Epithelial cell of proximal tubule (primary cell): ENCODE measurements around the gene TMEM114. TPM values are rescaled to one million over a fixed set of nuclear protein-coding genes. Genes with fewer than 3 reads are reported as not detected.

Source experiments
- DNase-seq: peaks from one replicate; pipeline ENCODE4 v3.0.0-alpha.2; 2011; ENCODE audit warnings: low read depth
- H3K4me3 ChIP-seq: 2 replicates; pipeline ENCODE4 v1.5.1; 2011; ENCODE audit warnings: low read depth, mild to moderate bottlenecking, low read length
- CTCF ChIP-seq: conservative IDR thresholded peaks from 2 replicates; pipeline ENCODE4 v1.5.1; 2012; ENCODE audit warnings: low read depth, mild to moderate bottlenecking, low read length
- total RNA-seq: library from RNA; depleted of rRNA; stranded (reverse); fragments of >200 nt; gene quantifications from 2 replicates; pipeline ENCODE4 v1.2.3, GENCODE V29; 2015

TMEM114 gene
- total RNA-seq, 1 donor from 2014 or later, result not detected

DNA sequence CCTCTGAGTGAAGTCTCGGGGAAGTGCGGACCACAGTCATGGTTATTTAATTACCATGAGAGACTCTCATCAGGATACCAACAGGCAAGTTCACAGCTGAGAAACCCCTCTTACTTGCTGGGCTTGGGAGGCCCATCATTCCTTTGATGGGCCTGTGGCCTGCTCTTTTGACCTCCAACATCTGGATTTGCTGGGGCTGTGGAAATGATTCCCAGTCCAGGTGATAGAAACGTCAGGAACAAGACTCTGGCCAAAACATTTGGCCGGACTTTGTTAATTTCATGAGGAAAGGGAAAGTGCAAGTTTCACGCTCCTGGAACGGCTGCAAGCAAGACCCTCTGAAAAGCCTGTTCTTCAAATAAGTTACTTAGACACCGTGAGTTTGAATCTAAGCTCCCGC, 42.5 kb downstream of the TMEM114 start:
- no peak for TF ChIP-seq CTCF
- no peak for DNase-seq
- no peak overlapping the region for H3K4me3 ChIP-seq

- no peak for TF ChIP-seq CTCF
- DNase-seq, result no peak
- H3K4me3 ChIP-seq, result no peak overlapping the region
Observed at GRCh38 chr16:8544406-8544805, 45.9 kb downstream of the TMEM114 start.

DNA sequence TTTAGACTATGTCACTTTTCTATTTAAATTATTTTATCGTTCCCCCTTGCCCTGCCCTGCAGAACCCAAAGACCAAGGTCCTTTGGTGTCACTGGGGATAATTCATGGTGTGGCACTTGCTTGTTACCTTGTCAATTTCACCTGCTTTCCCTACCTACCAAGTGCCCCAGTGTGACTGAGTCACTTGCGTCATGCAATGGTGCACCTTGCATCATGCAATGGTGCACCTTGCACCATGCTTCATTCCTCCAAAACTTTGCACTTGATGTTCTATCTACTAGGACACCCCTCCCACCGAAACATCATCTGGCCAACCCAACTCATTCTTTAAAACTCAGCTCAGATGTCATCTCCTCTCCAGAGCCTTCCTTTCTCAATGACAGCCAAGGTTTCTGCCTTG, 47.1 kb downstream of the TMEM114 start:
- TF ChIP-seq CTCF, result no peak
- no peak for DNase-seq
- H3K4me3 ChIP-seq, result no peak overlapping the region

GRCh38 chr16:8542393-8542792, 47.9 kb downstream of the TMEM114 start:
- no peak overlapping the region for H3K4me3 ChIP-seq
- no peak for DNase-seq
- no peak for TF ChIP-seq CTCF

DNA sequence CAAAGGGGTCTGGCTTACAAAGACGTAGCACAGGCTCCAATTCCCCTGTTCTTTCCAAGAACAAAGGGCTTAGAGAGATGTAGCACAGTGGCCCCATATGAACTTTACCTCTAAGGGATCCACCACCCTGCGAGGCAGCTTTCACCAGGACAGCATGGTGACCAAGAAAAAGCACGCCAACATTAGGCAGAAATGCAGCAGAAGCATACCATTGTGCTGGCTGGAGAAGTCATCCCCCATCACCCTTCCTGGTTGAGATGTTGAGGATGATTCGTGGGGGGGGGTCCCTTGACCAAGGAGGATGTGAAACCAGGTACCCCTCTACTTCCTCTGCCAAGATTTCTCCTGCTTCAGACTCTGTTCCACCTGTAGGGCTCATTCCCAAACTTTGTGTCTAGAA, 48.4 kb downstream of the TMEM114 start:
- H3K4me3 ChIP-seq, result no peak overlapping the region
- no peak for TF ChIP-seq CTCF

GRCh38 chr16:8537691-8538342, 52.5 kb downstream of the TMEM114 start:
- no peak for TF ChIP-seq CTCF
- no peak for DNase-seq

More for the DNA sequence above, 48.4 kb downstream of the TMEM114 start:
- DNase-seq, result no peak

DNA sequence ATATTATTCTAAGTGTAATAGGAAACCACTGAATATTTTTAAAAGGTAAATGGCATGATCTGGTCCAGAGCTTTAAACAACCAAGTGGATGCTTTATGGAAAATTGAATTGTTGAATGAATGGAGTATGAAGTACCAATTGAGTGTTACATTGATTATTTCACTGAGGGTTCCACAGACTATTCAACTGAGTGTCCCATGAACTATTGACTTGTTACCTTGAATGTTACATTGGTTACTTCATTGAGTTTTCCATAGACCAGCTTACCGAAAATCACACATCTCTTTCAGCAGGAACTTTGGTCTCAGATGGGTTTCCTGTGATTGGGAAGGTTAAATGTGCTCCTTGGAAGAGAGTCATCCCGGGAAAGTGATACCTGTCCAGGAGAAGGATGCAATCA, 56.8 kb downstream of the TMEM114 start:
- no peak for DNase-seq
- H3K4me3 ChIP-seq, result no peak overlapping the region
- TF ChIP-seq CTCF, result no peak

More at GRCh38 chr16:8537691-8538342, 52.5 kb downstream of the TMEM114 start:
- H3K4me3 ChIP-seq, result no peak overlapping the region
